Inflammatory macrophage treated with lipopolysaccharide for 4 hours (primary cell): ENCODE data around the gene ERC1.
"Not testable (repeated sequence)": the region's sequence is repeated elsewhere in the genome, so short reads cannot be mapped to it uniquely, and the experiment has no call there.

ENCODE experiments used
- DNase-seq: peaks from one replicate; pipeline ENCODE4 v3.0.0-alpha.2; 2020

Gene ERC1

GRCh38 chr12:1080520-1081223 lies 89.6 kb downstream of the ERC1 start:
- peak; percentile 73 for DNase-seq

- no peak for DNase-seq
Observed at GRCh38 chr12:1083151-1083888, 92.3 kb downstream of the ERC1 start.

DNA sequence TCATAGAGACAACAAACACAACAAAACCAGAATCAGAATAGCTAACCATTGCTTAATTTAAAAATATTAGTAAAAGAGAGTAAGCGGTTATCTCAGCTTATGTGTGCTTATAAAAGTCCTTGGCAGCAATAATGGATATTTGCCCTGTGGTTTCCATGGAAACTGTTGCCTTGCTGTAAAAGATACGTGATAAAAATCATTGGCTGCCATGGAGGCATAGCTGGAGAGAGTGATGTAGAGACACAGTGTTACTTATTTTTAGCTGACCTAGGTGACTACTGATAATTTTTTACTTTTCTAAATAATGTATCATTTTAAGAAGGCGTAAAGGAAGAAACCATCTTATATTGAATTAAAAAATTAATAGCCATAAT lies 92.9 kb downstream of the ERC1 start:
- DNase-seq: no peak

GRCh38 chr12:1091350-1091749 lies 100.3 kb downstream of the ERC1 start:
- DNase-seq: no peak

- DNase-seq: peak; percentile 63
Observed at GRCh38 chr12:1093166-1093751, 102.2 kb downstream of the ERC1 start.

DNA sequence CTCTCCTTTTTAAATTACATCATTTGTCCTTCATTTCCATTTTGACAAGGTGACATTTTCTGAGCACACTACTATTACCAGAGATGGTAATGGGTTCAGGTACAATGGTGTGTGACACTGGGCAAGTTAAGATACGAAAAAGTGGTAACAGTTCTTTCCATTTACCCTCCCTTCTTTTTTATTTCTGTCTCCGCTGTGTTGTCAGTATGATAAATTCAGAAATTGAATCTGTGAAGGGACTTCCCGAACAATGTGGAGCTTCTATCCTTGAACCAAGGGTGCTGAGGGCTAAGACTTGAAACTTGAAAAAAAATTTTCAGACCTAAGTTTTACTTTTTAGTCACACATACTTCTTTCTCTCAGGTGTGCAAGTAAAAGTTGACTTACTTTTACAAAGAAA lies 103.7 kb downstream of the ERC1 start:
- DNase-seq: no peak

DNA sequence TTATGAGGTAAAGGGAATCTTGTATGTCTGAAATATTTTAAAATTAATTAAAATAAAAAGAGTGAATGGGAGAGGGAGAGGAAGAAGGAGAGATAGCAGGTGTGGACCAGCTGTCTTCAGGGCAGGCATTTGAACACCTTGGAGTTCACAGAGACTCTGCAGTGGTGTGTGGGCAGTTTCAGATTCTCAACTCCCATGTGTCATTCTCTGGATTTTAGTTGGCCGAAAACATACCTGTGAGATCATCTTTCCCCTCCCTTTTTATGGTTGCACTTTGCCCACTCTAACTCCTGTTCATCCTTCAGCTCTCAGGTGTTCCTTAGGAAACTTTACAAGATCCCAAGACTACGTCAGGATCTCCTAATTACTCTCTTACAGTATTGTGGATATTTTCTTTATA lies 108.1 kb downstream of the ERC1 start:
- no peak for DNase-seq

DNA sequence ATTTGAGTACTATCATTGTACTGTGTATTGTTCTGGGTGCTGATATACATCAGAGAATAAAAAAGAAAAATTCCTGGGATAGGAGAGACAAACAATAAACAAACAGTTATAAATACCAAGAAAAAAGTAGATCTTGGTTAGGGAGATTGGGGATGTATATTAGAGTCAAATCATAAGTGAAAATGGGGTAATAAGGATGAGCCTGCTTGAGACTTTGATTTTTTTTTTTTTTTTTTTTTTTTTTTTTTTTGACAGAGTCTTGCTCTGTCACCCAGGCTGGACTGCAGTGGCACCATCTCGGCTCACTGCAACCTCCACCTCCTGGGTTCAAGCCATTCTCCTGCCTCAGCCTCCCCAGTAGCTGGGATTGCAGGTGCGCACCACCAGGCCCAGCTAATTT lies 108.6 kb downstream of the ERC1 start:
- DNase-seq: not testable (repeated sequence)

GRCh38 chr12:1102115-1102514 lies 111.1 kb downstream of the ERC1 start:
- peak; percentile 54 for DNase-seq

- peak; percentile 86 for DNase-seq
Observed at GRCh38 chr12:1102791-1103450, 111.9 kb downstream of the ERC1 start.

DNA sequence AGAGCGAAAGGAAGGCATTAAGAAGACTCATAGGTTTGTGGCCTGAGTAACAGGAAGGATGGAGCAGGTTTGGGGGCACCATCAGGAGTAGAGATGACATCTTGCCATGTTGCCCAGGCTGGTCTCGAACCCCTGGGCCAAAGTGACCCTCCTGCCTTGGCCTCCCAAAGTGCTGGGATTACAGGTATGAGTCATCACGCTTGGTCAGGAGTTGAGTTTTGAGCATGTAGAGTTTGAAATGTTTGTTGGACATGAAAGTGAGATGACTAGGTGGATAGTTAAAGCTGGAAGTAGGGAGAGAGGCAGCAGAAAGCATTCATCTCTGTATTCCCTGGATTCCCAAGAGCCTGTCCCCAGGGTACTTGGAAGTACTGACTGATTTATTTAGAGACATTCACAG lies 112.6 kb downstream of the ERC1 start:
- DNase-seq: no peak

DNA sequence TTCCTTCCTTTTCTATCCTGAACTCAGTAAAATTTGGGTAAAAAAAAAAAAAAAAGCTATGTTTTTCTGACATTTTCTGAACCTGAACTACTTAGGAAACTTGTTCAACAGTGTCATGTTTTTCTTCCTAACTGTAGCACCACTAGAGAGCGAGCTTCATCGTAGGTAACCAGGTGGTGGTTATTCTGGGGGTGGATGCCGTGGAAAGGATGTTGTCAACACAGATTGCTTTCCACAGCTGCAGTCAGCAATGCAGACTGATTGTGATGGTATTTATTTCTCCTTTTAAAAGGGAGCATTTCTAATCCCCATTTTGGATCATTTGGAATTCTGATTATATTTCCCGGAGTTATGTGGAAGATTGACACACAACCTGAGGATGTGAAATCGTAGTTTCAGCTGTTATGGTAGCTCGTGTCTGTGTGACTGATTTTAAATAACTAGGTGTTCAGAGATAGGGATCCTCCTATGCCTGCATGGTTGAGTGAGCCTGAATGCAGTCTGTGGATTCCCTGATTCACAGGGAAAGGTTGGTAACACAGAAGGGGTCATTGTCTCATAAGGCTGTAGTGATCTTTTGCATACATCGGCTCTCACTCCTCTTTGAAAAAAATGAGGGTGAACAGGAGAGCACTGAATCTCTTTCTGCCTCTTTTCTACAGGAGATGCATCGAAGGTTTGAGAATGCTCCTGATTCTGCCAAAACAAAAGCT lies 113.2 kb downstream of the ERC1 start:
- DNase-seq: no peak

- no peak for DNase-seq
Observed at GRCh38 chr12:1107669-1108068, 116.6 kb downstream of the ERC1 start.

DNA sequence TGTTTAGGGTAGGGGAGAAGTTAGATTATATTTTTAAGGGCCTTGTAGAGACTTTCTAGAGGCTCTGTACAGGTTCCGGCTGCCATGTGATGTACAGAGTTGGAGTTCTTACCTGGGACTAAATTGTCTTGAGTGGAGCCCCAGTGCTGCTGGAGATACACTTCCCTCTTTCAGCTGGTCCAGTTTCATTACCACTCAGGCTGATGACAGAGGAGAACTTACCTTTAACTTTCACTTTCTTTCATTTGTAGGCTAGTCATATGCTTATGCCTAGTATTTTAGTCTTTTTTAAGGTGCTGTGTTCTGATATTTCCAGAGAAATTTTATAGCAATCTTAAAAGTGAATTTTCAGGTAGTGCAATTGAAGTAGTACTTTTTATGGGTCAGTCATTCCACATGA lies 117.3 kb downstream of the ERC1 start:
- DNase-seq: peak; percentile 83

- DNase-seq: no peak
Observed at GRCh38 chr12:1115484-1116231, 124.6 kb downstream of the ERC1 start.

DNA sequence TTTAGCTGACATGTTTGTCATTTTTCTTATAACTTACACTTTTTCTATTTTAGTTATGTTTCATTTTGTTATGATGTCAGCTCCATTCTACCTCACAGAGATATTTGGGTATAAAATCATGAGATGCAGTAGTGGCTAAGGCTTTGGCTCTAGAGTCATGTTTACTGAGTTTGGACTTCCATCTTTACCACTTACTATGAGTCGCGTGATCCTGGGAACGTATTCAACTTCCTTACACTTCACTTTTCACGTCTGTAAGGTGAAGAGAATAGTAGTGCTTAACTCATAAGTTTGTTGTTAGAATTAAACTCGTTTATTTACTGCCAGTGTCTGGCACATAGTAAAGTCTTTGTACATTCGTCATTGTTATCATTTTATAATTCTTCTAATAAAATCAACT lies 126.3 kb downstream of the ERC1 start:
- DNase-seq: no peak

DNA sequence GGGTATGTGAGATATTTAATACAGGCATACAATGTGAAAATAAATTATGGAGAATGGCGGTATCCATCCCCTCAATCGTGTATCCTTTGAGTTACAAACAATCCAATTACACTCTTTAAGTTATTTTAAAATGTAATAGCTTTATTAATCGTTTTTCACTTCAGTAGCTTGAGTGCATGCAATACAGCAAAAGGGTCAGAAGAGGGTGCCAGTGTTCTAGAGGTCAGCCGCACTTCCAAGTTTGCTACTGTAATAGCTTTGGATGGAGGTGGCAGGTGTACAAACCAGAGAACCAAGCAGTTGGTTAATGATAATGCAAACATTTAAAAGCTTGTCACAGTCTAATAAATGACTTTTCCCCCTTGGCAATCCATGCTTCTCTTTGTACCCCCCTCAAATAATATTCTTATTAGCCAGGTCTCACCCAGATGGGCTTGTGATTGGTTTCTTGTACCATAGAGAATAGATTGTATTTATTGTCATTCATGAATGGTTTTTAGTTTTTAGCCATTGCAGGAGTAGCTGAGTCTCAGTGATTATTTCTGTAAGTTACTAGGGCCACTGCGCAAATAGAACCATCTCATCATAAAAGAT lies 127.0 kb downstream of the ERC1 start:
- DNase-seq: peak; percentile 65

GRCh38 chr12:1122786-1123185 lies 131.8 kb downstream of the ERC1 start:
- DNase-seq: no peak

GRCh38 chr12:1126091-1126490 lies 135.1 kb downstream of the ERC1 start:
- DNase-seq: no peak

GRCh38 chr12:1127021-1127420 lies 136.0 kb downstream of the ERC1 start:
- DNase-seq: no peak

GRCh38 chr12:1130164-1130563 lies 139.1 kb downstream of the ERC1 start:
- no peak for DNase-seq

DNA sequence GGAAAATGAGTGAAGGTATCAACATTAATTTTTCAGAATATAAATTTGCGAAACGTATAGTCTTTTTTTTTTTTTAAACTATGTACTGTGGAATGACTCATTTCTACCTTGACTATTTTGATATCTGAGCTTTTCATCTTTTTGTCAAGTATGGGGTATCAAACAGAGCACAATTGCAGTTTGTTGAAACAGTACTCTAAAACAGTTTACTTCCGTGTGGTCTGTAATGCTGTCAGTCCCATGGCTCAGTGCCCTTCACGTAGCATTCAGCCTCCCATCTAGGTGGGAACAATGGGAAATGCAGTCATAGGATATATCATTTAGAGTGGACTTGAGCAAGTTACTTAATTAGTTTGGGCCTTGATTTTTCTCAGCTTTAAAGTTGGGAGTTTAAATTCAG lies 139.5 kb downstream of the ERC1 start:
- no peak for DNase-seq
